Type B pancreatic cell (in vitro differentiated cells): Measurements from ENCODE around the gene LIMK1. TPM values are rescaled to one million over a fixed set of nuclear protein-coding genes. Genes with fewer than 3 reads are reported as not detected.
"Not testable (repeated sequence)": the region's sequence is repeated elsewhere in the genome, so short reads cannot be mapped to it uniquely, and the experiment has no call there.

Experiments
- DNase-seq: peaks from one replicate; pipeline ENCODE4 v3.0.0; 2021; ENCODE audit warnings: mixed read lengths; ENCODE audit not compliant: unreplicated experiment; ENCODE audit errors: extremely low spot score
- H3K27ac Mint-ChIP-seq: 2 replicates; pipeline ENCODE4 v1.8.0; 2021; ENCODE audit warnings: mild to moderate bottlenecking, mixed read lengths
- H3K27me3 Mint-ChIP-seq: 2 replicates; pipeline ENCODE4 v1.8.0; 2021; ENCODE audit warnings: mixed read lengths
- H3K36me3 Mint-ChIP-seq: 2 replicates; pipeline ENCODE4 v1.8.0; 2021; ENCODE audit warnings: mixed read lengths
- H3K4me1 Mint-ChIP-seq: one replicate; pipeline ENCODE4 v1.8.0; 2021; ENCODE audit warnings: mixed read lengths; ENCODE audit not compliant: unreplicated experiment
- H3K4me3 Mint-ChIP-seq: 2 replicates; pipeline ENCODE4 v1.8.0; 2021; ENCODE audit warnings: mild to moderate bottlenecking, mixed read lengths
- H3K9me3 Mint-ChIP-seq: 2 replicates; pipeline ENCODE4 v1.8.0; 2021; ENCODE audit warnings: mixed read lengths
- total RNA-seq: library from RNA; stranded (reverse); gene quantifications from 2 replicates; pipeline ENCODE4 v1.2.1, GENCODE V29; 2021; ENCODE audit warnings: low replicate concordance
- TF ChIP-seq, protein P1 (sequence below): fragments of 200-600 bp; sonication (generic); conservative IDR thresholded peaks from 2 replicates; pipeline ENCODE4 v1.5.0; 2021; ENCODE audit warnings: antibody characterized with exemption, mild to moderate bottlenecking

LIMK1 gene
- total RNA-seq, 1 donor from 2014 or later: 46.6 TPM

DNA sequence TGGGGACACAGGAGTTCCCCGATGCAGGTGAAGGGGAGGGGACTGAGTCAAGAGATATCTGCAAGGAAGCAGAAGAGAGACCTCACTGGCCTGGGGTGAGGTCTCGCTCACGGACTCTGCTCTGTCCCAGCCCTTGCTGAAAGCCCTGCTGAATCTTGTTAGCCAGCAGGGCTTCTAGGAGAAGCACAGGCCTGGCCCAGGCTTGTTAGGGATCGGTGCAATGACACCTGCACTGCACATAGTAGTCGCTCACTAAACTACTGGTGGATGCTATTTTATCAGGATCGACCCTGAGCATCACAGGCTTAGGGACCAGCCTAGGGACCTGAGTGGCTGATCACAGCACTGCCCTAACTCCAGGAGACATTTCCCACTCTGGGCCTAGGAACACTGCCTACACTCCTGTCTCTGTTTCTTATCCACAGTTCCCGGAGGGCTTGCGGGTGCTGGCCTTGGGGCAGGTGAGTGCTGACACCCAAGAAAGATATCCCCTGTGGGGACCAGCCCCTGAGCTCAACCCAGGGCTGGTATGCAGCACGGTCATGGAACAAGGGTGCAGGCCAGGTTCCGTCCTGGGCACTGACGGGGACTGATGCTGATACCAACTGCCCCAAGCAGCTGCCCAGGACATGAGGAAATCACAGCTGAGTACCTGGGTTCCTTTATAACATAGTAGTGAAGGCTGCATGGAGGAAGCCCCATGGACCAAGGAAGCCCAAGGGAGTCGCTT lies 42.6 kb upstream of the LIMK1 start:
- DNase-seq: no peak
- Mint-ChIP-seq H3K27me3 (peaks cover 3% of the 10 kb centered on the region), H3K4me1 (peaks cover 23% of the 10 kb centered on the region), H3K27ac (no peak overlapping the region), H3K4me3 (no peak overlapping the region), H3K36me3 (no peaks in the 10 kb centered on the region), H3K9me3 (no peaks in the 10 kb centered on the region)
- TF ChIP-seq, protein P1, sequence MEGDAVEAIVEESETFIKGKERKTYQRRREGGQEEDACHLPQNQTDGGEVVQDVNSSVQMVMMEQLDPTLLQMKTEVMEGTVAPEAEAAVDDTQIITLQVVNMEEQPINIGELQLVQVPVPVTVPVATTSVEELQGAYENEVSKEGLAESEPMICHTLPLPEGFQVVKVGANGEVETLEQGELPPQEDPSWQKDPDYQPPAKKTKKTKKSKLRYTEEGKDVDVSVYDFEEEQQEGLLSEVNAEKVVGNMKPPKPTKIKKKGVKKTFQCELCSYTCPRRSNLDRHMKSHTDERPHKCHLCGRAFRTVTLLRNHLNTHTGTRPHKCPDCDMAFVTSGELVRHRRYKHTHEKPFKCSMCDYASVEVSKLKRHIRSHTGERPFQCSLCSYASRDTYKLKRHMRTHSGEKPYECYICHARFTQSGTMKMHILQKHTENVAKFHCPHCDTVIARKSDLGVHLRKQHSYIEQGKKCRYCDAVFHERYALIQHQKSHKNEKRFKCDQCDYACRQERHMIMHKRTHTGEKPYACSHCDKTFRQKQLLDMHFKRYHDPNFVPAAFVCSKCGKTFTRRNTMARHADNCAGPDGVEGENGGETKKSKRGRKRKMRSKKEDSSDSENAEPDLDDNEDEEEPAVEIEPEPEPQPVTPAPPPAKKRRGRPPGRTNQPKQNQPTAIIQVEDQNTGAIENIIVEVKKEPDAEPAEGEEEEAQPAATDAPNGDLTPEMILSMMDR: no peak

GRCh38 chr7:74042746-74043522 lies 40.7 kb upstream of the LIMK1 start:
- TF ChIP-seq, protein P1: no peak
- H3K36me3 Mint-ChIP-seq: no peaks in the 10 kb centered on the region

GRCh38 chr7:74043523-74043951 lies 40.1 kb upstream of the LIMK1 start:
- Mint-ChIP-seq H3K27ac (peak overlapping the region; percentile 82), H3K4me3 (peak overlapping the region; percentile 74), H3K9me3 (no peaks in the 10 kb centered on the region), H3K27me3 (peaks cover 3% of the 10 kb centered on the region), H3K4me1 (peaks cover 23% of the 10 kb centered on the region), H3K36me3 (no peaks in the 10 kb centered on the region)
- TF ChIP-seq, protein P1: no peak
- no peak for DNase-seq

More at GRCh38 chr7:74042746-74043522, 40.7 kb upstream of the LIMK1 start:
- H3K27me3 Mint-ChIP-seq: peaks cover 3% of the 10 kb centered on the region
- H3K27ac Mint-ChIP-seq: peak overlapping the region; percentile 82
- peak overlapping the region; percentile 74 for H3K4me3 Mint-ChIP-seq
- H3K4me1 Mint-ChIP-seq: peaks cover 23% of the 10 kb centered on the region
- no peaks in the 10 kb centered on the region for H3K9me3 Mint-ChIP-seq
- no peak for DNase-seq

GRCh38 chr7:74044366-74045350 lies 38.9 kb upstream of the LIMK1 start:
- H3K27ac Mint-ChIP-seq: no peak overlapping the region
- no peaks in the 10 kb centered on the region for H3K36me3 Mint-ChIP-seq
- no peak overlapping the region for H3K4me3 Mint-ChIP-seq
- peaks cover 23% of the 10 kb centered on the region for H3K4me1 Mint-ChIP-seq
- H3K9me3 Mint-ChIP-seq: no peaks in the 10 kb centered on the region
- DNase-seq: no peak
- H3K27me3 Mint-ChIP-seq: peaks cover 3% of the 10 kb centered on the region
- TF ChIP-seq, protein P1: no peak

- not testable (repeated sequence) for H3K27ac Mint-ChIP-seq, DNase-seq, H3K36me3 Mint-ChIP-seq, H3K9me3 Mint-ChIP-seq, H3K27me3 Mint-ChIP-seq, H3K4me3 Mint-ChIP-seq
- H3K4me1 Mint-ChIP-seq: peaks cover 13% of the 10 kb centered on the region
These were observed 37.0 kb upstream of the LIMK1 start for GRCh38 chr7:74046581-74046980.
